H1 (cell line): ENCODE data around the gene QSOX2. TPM values are rescaled to one million over a fixed set of nuclear protein-coding genes. Genes with fewer than 3 reads are reported as not detected.

ENCODE experiments used
- CBX5 ChIP-seq: fragments of 300-800, 300-1000 bp; sonication (generic); IDR thresholded peaks from 2 replicates; pipeline ENCODE4 v1.7.1; 2016; ENCODE audit warnings: antibody characterized with exemption, low read length, low read depth
- CEBPB ChIP-seq: IDR thresholded peaks from 2 replicates; pipeline ENCODE4 v1.6.1; 2012; ENCODE audit warnings: low read depth, low read length
- MAFK ChIP-seq: IDR thresholded peaks from 2 replicates; pipeline ENCODE4 v1.6.1; 2012; ENCODE audit warnings: low read depth, mild to moderate bottlenecking, improper control_type of control experiment, low read length
- SIRT6 ChIP-seq: IDR thresholded peaks from one replicate; pipeline ENCODE4 v1.7.1; 2012; ENCODE audit warnings: low read length, inconsistent platforms
- ZNF274 ChIP-seq: IDR thresholded peaks from 2 replicates; pipeline ENCODE4 v1.7.0; 2012; ENCODE audit warnings: low read length, borderline replicate concordance; ENCODE audit errors: extremely low read depth
- polyA plus RNA-seq, 7 experiments: library from polyadenylated mRNA; depleted of rRNA in 3 of 7; stranded (reverse) in 5 of 7; unstranded in 2 of 7; fragments of >200 nt in 5 of 7; fragments of 200-250 nt in 2 of 7; gene quantifications; 1 replicate in 5 of 7; 2 replicates in 1 of 7; 4 replicates in 1 of 7; pipeline versions ENCODE4 v1.2.1 to v1.2.3, GENCODE V29; 2011 to 2013; ENCODE audit warnings: missing spikeins in 2 of 7, mixed read lengths in 2 of 7
- total RNA-seq: library from RNA; stranded (reverse); fragmentation: NEBNext Ultra II Directional; extraction: Animal tissue kit (Norgen Biotek cat#: 25700); gene quantifications from 2 replicates; pipeline ENCODE4 v1.2.1, GENCODE V29; 2021

The QSOX2 gene
- total and polyA plus RNA-seq, 2 of the 8 experiments (the other 6 are each of a cell fraction or from before 2014, with no cell fraction given) = 18.0 to 28.6 TPM

DNA sequence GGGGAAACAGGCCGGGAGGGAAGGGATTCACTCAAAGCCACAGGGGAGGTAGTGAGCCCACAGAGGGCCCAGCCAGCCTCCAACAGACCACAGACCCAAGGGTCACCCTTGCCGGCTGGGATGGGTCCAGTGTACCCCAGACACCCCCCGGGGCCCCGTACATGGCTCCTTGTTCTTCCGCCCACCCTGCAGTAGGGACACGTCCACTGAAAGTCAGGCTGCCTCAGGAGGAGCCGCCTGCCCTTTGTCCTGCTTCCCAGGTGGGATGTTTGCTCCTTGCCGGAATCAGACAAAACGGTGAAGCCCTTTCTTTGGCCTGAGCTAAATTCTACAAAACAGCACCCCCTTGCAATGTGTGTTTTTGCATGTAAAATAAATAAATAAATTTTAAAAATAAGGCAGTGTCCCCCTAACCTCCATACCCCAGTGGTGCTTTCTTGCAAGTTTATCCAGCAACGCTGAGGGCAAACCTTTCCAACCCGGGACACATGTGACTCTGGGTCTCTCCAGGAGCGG is 66.5 kb downstream of the QSOX2 start (continued):
- no peak for TF ChIP-seq MAFK
- TF ChIP-seq ZNF274 = no peak
- TF ChIP-seq CEBPB = no peak
- TF ChIP-seq CBX5 = no peak
- TF ChIP-seq SIRT6 = no peak
